GM13976 (cell line): ENCODE data around the gene FAM118B.
"Not testable (repeated sequence)": the region's sequence is repeated elsewhere in the genome, so short reads cannot be mapped to it uniquely, and the experiment has no call there.

Experiments
- DNase-seq: peaks from one replicate; pipeline ENCODE4 v3.0.0; 2012; ENCODE audit warnings: low spot score
- CTCF ChIP-seq: IDR thresholded peaks from 2 replicates; pipeline ENCODE4 v1.5.1; 2012; ENCODE audit warnings: borderline replicate concordance, mild to moderate bottlenecking; ENCODE audit not compliant: insufficient read depth; ENCODE audit errors: extremely low read depth, missing control alignments, control extremely low read depth
- in situ Hi-C: fragments of 300-500 bp; cut with MboI; formaldehyde crosslinking; loops from one replicate; pipeline ENCODE4 v1.12.0; 2022; ENCODE audit warnings: low sequenced_read_pairs, mixed read lengths, inconsistent platforms; ENCODE audit not compliant: unreplicated experiment

Gene FAM118B

GRCh38 chr11:126304457-126305075, 93.0 kb downstream of the FAM118B start:
- no peak for TF ChIP-seq CTCF
- in situ Hi-C loops = no loop called here
- DNase-seq = peak; percentile 54

GRCh38 chr11:126305699-126306098, 94.1 kb downstream of the FAM118B start:
- DNase-seq = peak; percentile 59
- no peak for TF ChIP-seq CTCF
- in situ Hi-C loops = no loop called here

GRCh38 chr11:126307706-126308105, 96.1 kb downstream of the FAM118B start:
- no peak for DNase-seq
- TF ChIP-seq CTCF = no peak
- in situ Hi-C loops = no loop called here

GRCh38 chr11:126308271-126308671, 96.7 kb downstream of the FAM118B start:
- DNase-seq = no peak
- TF ChIP-seq CTCF = no peak
- in situ Hi-C loops = no loop called here

GRCh38 chr11:126308771-126309170, 97.2 kb downstream of the FAM118B start:
- DNase-seq, in situ Hi-C loops: not testable (repeated sequence)

GRCh38 chr11:126310200-126310991, 98.8 kb downstream of the FAM118B start:
- TF ChIP-seq CTCF = peak; percentile 88
- peak; percentile 61 for DNase-seq
- in situ Hi-C loops = no loop called here

- TF ChIP-seq CTCF = no peak
- in situ Hi-C loops = no loop called here
- no peak for DNase-seq
Observed at GRCh38 chr11:126310992-126311310, 99.4 kb downstream of the FAM118B start.
